Subcutaneous abdominal adipose tissue (tissue), 5 donors: ENCODE data around the gene TRRAP.

Experiments used
- H3K27ac ChIP-seq: one replicate; pipeline ENCODE4 v1.7.0; 2013; ENCODE audit warnings: low read depth, mild to moderate bottlenecking, inconsistent platforms, low read length, moderate library complexity
- H3K27me3 ChIP-seq, 5 donors: one replicate each; pipeline ENCODE4 v1.7.0; 2013; ENCODE audit warnings: low read length in 5 of 5, inconsistent platforms in 1 of 5; ENCODE audit not compliant: control insufficient read depth in 5 of 5, insufficient read depth in 4 of 5
- H3K36me3 ChIP-seq, 5 donors: one replicate each; pipeline ENCODE4 v1.7.0; 2013; ENCODE audit warnings: low read length in 5 of 5; ENCODE audit not compliant: control insufficient read depth in 5 of 5, insufficient read depth in 5 of 5
- H3K4me1 ChIP-seq, 5 donors: one replicate each; pipeline ENCODE4 v1.7.0; 2013; ENCODE audit warnings: low read length in 5 of 5, mild to moderate bottlenecking in 3 of 5, moderate library complexity in 1 of 5; ENCODE audit not compliant: control insufficient read depth in 5 of 5, insufficient read depth in 5 of 5
- H3K4me3 ChIP-seq, 5 donors: one replicate each; pipeline ENCODE4 v1.7.0; 2013; ENCODE audit warnings: low read length in 5 of 5, low read depth in 1 of 5
- H3K9ac ChIP-seq, 5 donors: one replicate each; pipeline ENCODE4 v1.7.0; 2013; ENCODE audit warnings: low read length in 5 of 5, mild to moderate bottlenecking in 4 of 5, moderate library complexity in 3 of 5
- H3K9me3 ChIP-seq, 5 donors: one replicate each; pipeline ENCODE4 v1.7.0; 2013; ENCODE audit warnings: low read length in 5 of 5; ENCODE audit not compliant: control insufficient read depth in 5 of 5
- donor health status: healthy.
- donor health status: healthy.
- donor health status: healthy.
- donor health status: healthy.
- donor health status: healthy.

Gene TRRAP

GRCh38 chr7:98974906-98975816, 96.8 kb downstream of the TRRAP start:
- no peaks in the 10 kb centered on the region for H3K27me3 ChIP-seq
- no peaks in the 10 kb centered on the region for H3K9me3 ChIP-seq
- H3K9ac ChIP-seq: no peak overlapping the region
- H3K27ac ChIP-seq: no peak overlapping the region
- no peak overlapping the region for H3K4me3 ChIP-seq
- peaks cover 0 to 4% (median 0%) of the 10 kb centered on the region in 5 donors for H3K4me1 ChIP-seq
- peaks cover 26 to 100% (median 93%) of the 10 kb centered on the region in 5 donors for H3K36me3 ChIP-seq

GRCh38 chr7:98976396-98977185, 98.3 kb downstream of the TRRAP start:
- no peak overlapping the region for H3K9ac ChIP-seq

GRCh38 chr7:98978672-98979071, 100.3 kb downstream of the TRRAP start:
- H3K9me3 ChIP-seq: no peaks in the 10 kb centered on the region
- peaks cover 15 to 99% (median 95%) of the 10 kb centered on the region in 5 donors for H3K36me3 ChIP-seq
- H3K4me3 ChIP-seq: no peak overlapping the region
- H3K27ac ChIP-seq: no peak overlapping the region
- H3K9ac ChIP-seq: no peak overlapping the region
- peaks cover 0 to 10% (median 0%) of the 10 kb centered on the region in 5 donors for H3K4me1 ChIP-seq
- H3K27me3 ChIP-seq: no peaks in the 10 kb centered on the region

More at GRCh38 chr7:98976396-98977185, 98.3 kb downstream of the TRRAP start:
- no peaks in the 10 kb centered on the region for H3K27me3 ChIP-seq
- H3K27ac ChIP-seq: no peak overlapping the region
- H3K36me3 ChIP-seq: peaks cover 25 to 99% (median 94%) of the 10 kb centered on the region in 5 donors
- H3K9me3 ChIP-seq: no peaks in the 10 kb centered on the region
- no peak overlapping the region for H3K4me3 ChIP-seq
- peaks cover 0 to 4% (median 0%) of the 10 kb centered on the region in 5 donors for H3K4me1 ChIP-seq

GRCh38 chr7:98981701-98982100, 103.4 kb downstream of the TRRAP start:
- no peaks in the 10 kb centered on the region for H3K27me3 ChIP-seq
- no peak overlapping the region for H3K27ac ChIP-seq
- H3K9me3 ChIP-seq: peaks cover 0 to 3% (median 0%) of the 10 kb centered on the region in 5 donors
- H3K9ac ChIP-seq: no peak overlapping the region
- peaks cover 0 to 5% (median 0%) of the 10 kb centered on the region in 5 donors for H3K4me1 ChIP-seq
- H3K36me3 ChIP-seq: peaks cover 36 to 99% (median 88%) of the 10 kb centered on the region in 5 donors
- no peak overlapping the region for H3K4me3 ChIP-seq

- H3K27me3 ChIP-seq: no peaks in the 10 kb centered on the region
Observed at GRCh38 chr7:98982686-98983085, 104.4 kb downstream of the TRRAP start.

GRCh38 chr7:98984126-98984525, 105.8 kb downstream of the TRRAP start:
- Histone ChIP-seq H3K9ac (no peak overlapping the region), H3K27me3 (no peaks in the 10 kb centered on the region), H3K4me3 (no peak overlapping the region), H3K27ac (no peak overlapping the region), H3K9me3 (peaks cover 0 to 3% (median 0%) of the 10 kb centered on the region in 5 donors), H3K36me3 (peaks cover 43 to 95% (median 77%) of the 10 kb centered on the region in 5 donors), H3K4me1 (peaks cover 0 to 5% (median 0%) of the 10 kb centered on the region in 5 donors)

More at GRCh38 chr7:98982686-98983085, 104.4 kb downstream of the TRRAP start:
- Histone ChIP-seq H3K36me3 (peaks cover 42 to 95% (median 79%) of the 10 kb centered on the region in 5 donors), H3K9me3 (peaks cover 0 to 3% (median 0%) of the 10 kb centered on the region in 5 donors), H3K9ac (no peak overlapping the region), H3K4me3 (no peak overlapping the region), H3K27ac (no peak overlapping the region), H3K4me1 (peaks cover 0 to 5% (median 0%) of the 10 kb centered on the region in 5 donors)

GRCh38 chr7:98985406-98985805, 107.1 kb downstream of the TRRAP start:
- H3K9ac ChIP-seq: no peak overlapping the region
- H3K27ac ChIP-seq: no peak overlapping the region
- no peak overlapping the region for H3K4me3 ChIP-seq
- H3K9me3 ChIP-seq: peaks cover 0 to 3% (median 0%) of the 10 kb centered on the region in 5 donors
- no peaks in the 10 kb centered on the region for H3K27me3 ChIP-seq
- H3K36me3 ChIP-seq: peaks cover 34 to 96% (median 78%) of the 10 kb centered on the region in 5 donors
- H3K4me1 ChIP-seq: peaks cover 0 to 5% (median 0%) of the 10 kb centered on the region in 5 donors

GRCh38 chr7:98985945-98986344, 107.6 kb downstream of the TRRAP start:
- Histone ChIP-seq H3K9me3 (peaks cover 0 to 3% (median 0%) of the 10 kb centered on the region in 5 donors), H3K9ac (no peak overlapping the region), H3K4me3 (no peak overlapping the region), H3K36me3 (peaks cover 34 to 96% (median 81%) of the 10 kb centered on the region in 5 donors), H3K27ac (no peak overlapping the region), H3K4me1 (peaks cover 0 to 5% (median 0%) of the 10 kb centered on the region in 5 donors), H3K27me3 (no peaks in the 10 kb centered on the region)

- Histone ChIP-seq H3K4me3 (no peak overlapping the region), H3K27me3 (no peaks in the 10 kb centered on the region), H3K9ac (no peak overlapping the region), H3K36me3 (peaks cover 41 to 96% (median 82%) of the 10 kb centered on the region in 5 donors), H3K27ac (no peak overlapping the region), H3K4me1 (no peaks in the 10 kb centered on the region), H3K9me3 (peaks cover 0 to 3% (median 0%) of the 10 kb centered on the region in 5 donors)
Observed at GRCh38 chr7:98988641-98989040, 110.3 kb downstream of the TRRAP start.
